Measurements from ENCODE around the gene PRSS16.
"Not testable (repeated sequence)": the region's sequence is repeated elsewhere in the genome, so short reads cannot be mapped to it uniquely, and the experiment has no call there.

PRSS16 gene

DNA sequence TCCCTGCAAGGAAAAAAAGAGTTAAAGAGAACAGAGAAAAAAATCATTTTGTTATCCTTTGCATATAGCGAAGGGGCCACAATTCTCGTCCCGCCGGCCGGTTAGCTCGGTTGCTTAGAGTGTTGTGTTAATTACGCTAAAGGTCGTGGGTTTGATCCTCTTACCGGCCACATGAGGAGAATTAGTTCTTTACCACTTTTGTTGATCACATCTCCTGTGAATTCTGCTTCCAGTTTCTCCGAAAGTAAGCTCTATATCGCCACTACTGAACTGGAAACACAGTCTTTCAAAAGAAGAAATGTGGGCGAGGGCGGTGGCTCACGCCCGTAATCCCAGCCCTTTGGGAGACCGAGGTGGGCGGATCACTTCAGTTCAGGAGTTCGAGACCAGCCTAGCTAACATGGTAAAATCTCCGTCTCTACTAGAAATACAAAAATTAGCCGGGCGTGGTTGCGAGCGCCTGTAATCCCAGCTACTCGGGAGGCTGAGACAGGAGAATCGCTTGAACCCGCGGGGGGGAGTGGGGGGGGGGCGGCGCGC, 13.4 kb downstream of the PRSS16 start:
- Mint-ChIP-seq H3K27ac (no peak overlapping the region), H3K36me3 (ENCODE audit: low read depth) (peaks cover 9% of the 10 kb centered on the region), H3K4me3 (peak overlapping the region; percentile 11), H3K9me3 (peaks cover 3% of the 10 kb centered on the region), H3K4me1 (ENCODE audit: low read depth) (no peaks in the 10 kb centered on the region), H3K27me3 (peaks cover 72% of the 10 kb centered on the region)

- H3K27me3 Mint-ChIP-seq: peaks cover 72% of the 10 kb centered on the region
- peaks cover 9% of the 10 kb centered on the region for H3K36me3 Mint-ChIP-seq (ENCODE audit: low read depth)
These were observed 16.4 kb downstream of the PRSS16 start for GRCh38 chr6:27263886-27264285.

DNA sequence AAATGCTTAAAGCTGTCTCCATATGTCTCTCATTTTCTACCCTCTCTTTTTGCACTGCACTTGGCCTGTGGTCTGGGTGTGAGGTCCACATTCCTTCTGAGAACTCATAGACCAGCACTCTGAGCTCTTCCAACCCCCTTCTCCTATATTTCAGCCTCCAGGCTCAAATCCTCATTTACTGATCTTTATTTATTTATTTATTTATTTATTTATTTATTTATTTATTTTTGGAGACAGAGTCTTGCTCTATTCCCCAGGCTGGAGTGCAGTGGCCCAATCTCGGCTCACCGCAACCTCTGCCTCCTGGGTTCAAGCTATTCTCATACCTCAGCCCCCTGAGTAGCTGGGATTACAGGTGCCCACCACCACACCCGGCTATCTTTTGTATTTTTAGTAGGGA, 19.5 kb downstream of the PRSS16 start:
- not testable (repeated sequence) for H3K36me3 Mint-ChIP-seq (ENCODE audit: low read depth); H3K4me1 Mint-ChIP-seq (ENCODE audit: low read depth)
- peaks cover 63% of the 10 kb centered on the region for H3K27me3 Mint-ChIP-seq

More at GRCh38 chr6:27263886-27264285, 16.4 kb downstream of the PRSS16 start:
- peaks cover 8% of the 10 kb centered on the region for H3K9me3 Mint-ChIP-seq
- no peaks in the 10 kb centered on the region for H3K4me1 Mint-ChIP-seq (ENCODE audit: low read depth)
- no peak overlapping the region for H3K27ac Mint-ChIP-seq
- H3K4me3 Mint-ChIP-seq: no peak overlapping the region

DNA sequence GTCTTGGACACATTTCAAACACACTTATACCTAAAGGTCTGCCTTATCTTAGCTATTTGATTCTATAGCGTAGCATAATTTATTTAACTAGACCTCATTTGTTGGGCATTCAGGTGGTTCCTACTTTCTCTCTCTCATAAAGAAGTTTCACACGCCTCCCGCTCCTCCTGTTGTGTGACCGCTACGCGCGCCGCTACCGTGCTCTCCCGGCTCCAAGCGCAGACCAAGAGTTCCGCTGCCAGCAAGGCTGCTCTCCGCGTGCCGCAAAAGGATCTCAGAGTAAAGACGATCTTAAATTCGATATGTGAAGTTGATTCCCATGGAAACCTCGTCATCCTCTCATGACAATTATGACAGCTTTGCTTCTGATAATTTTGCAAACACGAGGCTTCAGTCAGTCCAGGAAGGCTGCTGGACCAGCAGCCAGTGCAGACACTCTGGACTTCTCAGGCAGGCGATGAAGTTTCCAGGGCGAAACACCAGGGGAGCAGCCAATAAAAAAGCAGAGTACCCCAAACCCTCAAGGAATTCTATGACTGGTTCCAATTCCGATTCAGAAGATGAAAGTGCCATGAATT, 20.4 kb downstream of the PRSS16 start:
- Mint-ChIP-seq H3K4me3 (no peak overlapping the region), H3K36me3 (ENCODE audit: low read depth) (no peaks in the 10 kb centered on the region), H3K27ac (no peak overlapping the region), H3K27me3 (peaks cover 67% of the 10 kb centered on the region), H3K4me1 (ENCODE audit: low read depth) (no peaks in the 10 kb centered on the region), H3K9me3 (peaks cover 4% of the 10 kb centered on the region)

More for the DNA sequence above, 19.5 kb downstream of the PRSS16 start:
- H3K9me3 Mint-ChIP-seq, H3K4me3 Mint-ChIP-seq, H3K27ac Mint-ChIP-seq: not testable (repeated sequence)

DNA sequence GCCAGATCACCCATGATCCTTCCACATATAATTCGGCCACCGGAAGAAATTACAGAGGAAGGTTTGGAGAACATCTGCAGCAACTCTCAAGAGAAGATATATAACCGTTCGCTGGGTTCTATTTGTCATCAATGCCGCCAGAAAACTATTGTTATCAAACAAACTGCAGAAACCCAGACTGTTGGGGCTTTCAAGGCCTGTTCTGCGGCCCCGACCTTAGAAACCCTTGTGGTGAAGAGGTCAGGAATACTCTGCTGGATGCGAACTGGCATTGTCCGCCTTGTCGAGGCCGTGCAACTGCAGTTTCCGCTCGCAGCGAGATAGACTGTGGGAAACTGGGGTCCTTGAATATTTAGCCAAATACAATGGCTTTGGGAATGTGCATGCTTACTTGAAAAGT, 21.3 kb downstream of the PRSS16 start:
- Mint-ChIP-seq H3K4me3 (no peak overlapping the region), H3K9me3 (peaks cover 4% of the 10 kb centered on the region), H3K27me3 (peaks cover 67% of the 10 kb centered on the region), H3K36me3 (ENCODE audit: low read depth) (no peaks in the 10 kb centered on the region), H3K4me1 (ENCODE audit: low read depth) (no peaks in the 10 kb centered on the region), H3K27ac (no peak overlapping the region)

DNA sequence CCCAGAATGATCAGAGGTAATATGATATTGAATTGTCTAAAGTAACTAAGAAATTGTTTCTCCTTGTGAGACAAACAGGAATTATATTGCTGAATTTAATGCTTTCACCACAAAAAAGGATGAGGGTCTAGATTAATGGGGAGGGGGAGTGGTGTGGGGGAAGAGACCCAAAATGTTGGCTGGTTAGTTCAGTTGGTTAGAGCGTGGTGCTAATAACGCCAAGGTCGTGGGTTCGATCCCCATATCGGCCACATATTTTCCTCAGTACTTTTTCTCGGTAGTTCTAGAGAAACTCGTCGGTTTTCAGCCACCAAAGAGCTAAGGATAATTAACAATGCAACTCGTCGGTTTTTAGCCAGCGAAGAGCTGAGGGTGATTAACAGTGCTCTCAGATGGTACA, 26.3 kb downstream of the PRSS16 start:
- H3K4me3 Mint-ChIP-seq: no peak overlapping the region
- H3K36me3 Mint-ChIP-seq (ENCODE audit: low read depth): no peaks in the 10 kb centered on the region
- H3K9me3 Mint-ChIP-seq: peaks cover 14% of the 10 kb centered on the region
- H3K27me3 Mint-ChIP-seq: peaks cover 74% of the 10 kb centered on the region
- H3K27ac Mint-ChIP-seq: no peak overlapping the region
- H3K4me1 Mint-ChIP-seq (ENCODE audit: low read depth): no peaks in the 10 kb centered on the region

DNA sequence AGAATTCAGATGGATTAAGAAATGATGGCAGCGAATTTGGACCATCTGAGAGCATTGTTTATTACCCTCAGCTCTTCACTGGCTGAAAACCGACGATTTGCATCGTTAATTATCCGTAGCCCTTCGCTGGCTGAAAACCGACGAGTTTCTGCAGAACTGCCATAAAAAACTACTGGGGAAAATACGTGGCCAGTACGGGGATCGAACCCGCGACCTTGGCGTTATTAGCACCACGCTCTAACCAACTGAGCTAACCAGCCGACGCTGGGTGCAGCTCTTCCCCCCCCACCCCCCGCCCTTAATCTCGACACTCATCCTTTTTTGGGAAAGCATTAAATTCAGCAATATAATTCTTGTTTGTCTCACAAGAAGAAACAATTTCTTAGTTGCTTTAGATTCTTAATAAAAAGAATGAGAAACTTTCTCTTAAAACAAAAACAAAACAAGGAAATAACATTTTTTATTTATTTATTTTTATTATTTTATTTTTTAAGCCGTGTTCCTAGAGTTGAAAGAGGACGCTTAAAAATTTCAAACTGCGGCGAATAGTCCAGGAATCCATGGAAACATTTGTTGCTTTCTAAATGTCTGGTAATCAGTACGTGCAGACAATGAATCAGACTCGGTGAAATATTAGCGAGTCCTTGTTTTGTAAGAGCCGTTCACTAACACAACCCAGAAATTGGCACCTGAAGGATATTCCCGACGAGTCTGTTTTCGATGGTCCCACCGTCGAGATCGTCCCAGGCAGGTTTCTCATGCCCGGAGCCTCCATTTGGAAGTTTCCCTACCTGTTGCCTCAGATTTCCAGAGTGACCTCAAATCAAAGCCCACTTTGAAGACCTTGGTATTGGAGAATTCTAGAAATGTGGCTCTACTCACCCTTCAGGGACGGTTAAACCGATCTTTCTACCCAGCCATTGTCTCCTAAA, 27.8 kb downstream of the PRSS16 start:
- H3K4me3 Mint-ChIP-seq: no peak overlapping the region
- peaks cover 72% of the 10 kb centered on the region for H3K27me3 Mint-ChIP-seq
- H3K27ac Mint-ChIP-seq: no peak overlapping the region
- peaks cover 14% of the 10 kb centered on the region for H3K9me3 Mint-ChIP-seq
- H3K36me3 Mint-ChIP-seq (ENCODE audit: low read depth): no peaks in the 10 kb centered on the region
- peaks cover 8% of the 10 kb centered on the region for H3K4me1 Mint-ChIP-seq (ENCODE audit: low read depth)

- peaks cover 26% of the 10 kb centered on the region for H3K36me3 Mint-ChIP-seq (ENCODE audit: low read depth)
- H3K9me3 Mint-ChIP-seq: peaks cover 35% of the 10 kb centered on the region
- H3K27ac Mint-ChIP-seq: no peak overlapping the region
- H3K4me3 Mint-ChIP-seq: peak overlapping the region; percentile 70
- H3K27me3 Mint-ChIP-seq: peaks cover 84% of the 10 kb centered on the region
- H3K4me1 Mint-ChIP-seq (ENCODE audit: low read depth): peaks cover 22% of the 10 kb centered on the region
These were observed 32.1 kb downstream of the PRSS16 start for GRCh38 chr6:27279513-27280063.

DNA sequence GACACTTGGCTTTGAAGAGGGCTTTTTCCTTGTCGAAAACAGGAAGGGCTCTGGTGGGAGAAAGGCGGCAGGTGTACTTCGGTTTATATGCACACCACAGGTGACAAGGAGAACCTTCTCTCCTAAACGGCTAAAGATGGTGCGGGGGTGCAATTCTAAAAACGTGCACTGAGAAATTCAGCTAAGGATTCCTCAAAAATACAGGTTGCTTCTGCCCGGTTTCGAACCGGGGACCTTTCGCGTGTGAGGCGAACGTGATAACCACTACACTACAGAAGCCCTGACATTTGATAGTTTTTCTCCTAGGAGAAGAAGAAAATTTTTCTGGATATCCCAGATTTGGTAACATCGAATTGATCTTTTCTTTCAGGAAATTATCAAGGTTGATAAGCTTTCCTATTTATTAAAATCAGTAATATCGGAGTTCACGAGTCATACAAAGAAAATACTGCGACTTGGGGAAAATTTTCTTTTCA, 32.6 kb downstream of the PRSS16 start:
- H3K4me3 Mint-ChIP-seq: peak overlapping the region; percentile 70
- H3K27me3 Mint-ChIP-seq: peaks cover 84% of the 10 kb centered on the region
- H3K36me3 Mint-ChIP-seq (ENCODE audit: low read depth): peaks cover 31% of the 10 kb centered on the region
- H3K4me1 Mint-ChIP-seq (ENCODE audit: low read depth): peaks cover 22% of the 10 kb centered on the region
- H3K9me3 Mint-ChIP-seq: peaks cover 39% of the 10 kb centered on the region
- H3K27ac Mint-ChIP-seq: peak overlapping the region; percentile 79

- Mint-ChIP-seq H3K27me3 (peaks cover 84% of the 10 kb centered on the region), H3K9me3 (peaks cover 42% of the 10 kb centered on the region), H3K36me3 (ENCODE audit: low read depth) (peaks cover 36% of the 10 kb centered on the region), H3K27ac (peak overlapping the region; percentile 79), H3K4me3 (peak overlapping the region; percentile 70), H3K4me1 (ENCODE audit: low read depth) (peaks cover 22% of the 10 kb centered on the region)
These were observed 33.1 kb downstream of the PRSS16 start for GRCh38 chr6:27280540-27281000.

DNA sequence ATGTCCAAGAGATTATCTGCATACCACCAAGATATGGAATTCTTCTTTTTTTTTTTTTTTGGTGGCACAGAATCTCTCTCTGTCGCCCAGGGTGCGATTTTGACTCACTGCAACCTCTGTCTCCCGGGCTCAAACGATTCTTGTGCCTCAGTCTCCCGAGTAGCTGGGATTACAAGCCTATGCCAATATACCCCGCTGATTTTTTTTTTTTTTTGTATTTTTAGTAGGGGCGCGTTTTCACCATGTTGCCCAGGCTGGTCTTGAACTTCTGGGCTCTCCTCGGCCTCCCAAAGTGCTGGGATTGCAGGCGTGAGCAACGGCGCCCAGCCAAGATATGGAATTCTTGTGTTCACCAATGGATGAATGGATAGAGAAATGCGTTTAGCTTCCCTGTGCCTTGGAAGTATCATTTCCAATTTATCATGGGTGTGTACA, 33.6 kb downstream of the PRSS16 start:
- Mint-ChIP-seq H3K27me3 (peaks cover 84% of the 10 kb centered on the region), H3K9me3 (peaks cover 45% of the 10 kb centered on the region), H3K4me1 (ENCODE audit: low read depth) (peaks cover 22% of the 10 kb centered on the region), H3K4me3 (no peak overlapping the region), H3K27ac (no peak overlapping the region), H3K36me3 (ENCODE audit: low read depth) (peaks cover 36% of the 10 kb centered on the region)

- peaks cover 36% of the 10 kb centered on the region for H3K36me3 Mint-ChIP-seq (ENCODE audit: low read depth)
- peaks cover 22% of the 10 kb centered on the region for H3K4me1 Mint-ChIP-seq (ENCODE audit: low read depth)
- no peak overlapping the region for H3K4me3 Mint-ChIP-seq
- peaks cover 45% of the 10 kb centered on the region for H3K9me3 Mint-ChIP-seq
- H3K27me3 Mint-ChIP-seq: peaks cover 84% of the 10 kb centered on the region
- H3K27ac Mint-ChIP-seq: no peak overlapping the region
These were observed 34.1 kb downstream of the PRSS16 start for GRCh38 chr6:27281569-27281968.

DNA sequence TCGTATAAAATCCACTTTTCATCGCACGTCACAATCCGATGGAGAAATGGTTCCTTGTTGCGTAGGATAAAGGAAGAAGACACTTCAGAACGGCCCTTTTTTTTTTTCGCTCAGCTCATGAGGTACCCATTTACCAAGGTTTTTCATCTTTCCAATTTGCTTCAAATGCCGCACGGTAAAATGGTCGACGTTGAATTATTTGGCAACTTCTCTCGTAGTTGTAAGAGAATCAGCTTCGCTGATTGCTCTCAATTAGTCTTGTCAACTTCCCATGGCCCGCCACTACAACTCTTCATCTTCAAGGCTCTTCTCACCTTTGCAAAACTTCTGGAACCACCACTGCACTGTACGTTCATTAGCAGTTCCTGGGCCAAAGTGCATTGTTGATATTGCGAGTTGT, 35.8 kb downstream of the PRSS16 start:
- peaks cover 27% of the 10 kb centered on the region for H3K4me1 Mint-ChIP-seq (ENCODE audit: low read depth)
- H3K4me3 Mint-ChIP-seq: no peak overlapping the region
- H3K9me3 Mint-ChIP-seq: peaks cover 45% of the 10 kb centered on the region
- peaks cover 88% of the 10 kb centered on the region for H3K27me3 Mint-ChIP-seq
- no peak overlapping the region for H3K27ac Mint-ChIP-seq
- peaks cover 44% of the 10 kb centered on the region for H3K36me3 Mint-ChIP-seq (ENCODE audit: low read depth)

DNA sequence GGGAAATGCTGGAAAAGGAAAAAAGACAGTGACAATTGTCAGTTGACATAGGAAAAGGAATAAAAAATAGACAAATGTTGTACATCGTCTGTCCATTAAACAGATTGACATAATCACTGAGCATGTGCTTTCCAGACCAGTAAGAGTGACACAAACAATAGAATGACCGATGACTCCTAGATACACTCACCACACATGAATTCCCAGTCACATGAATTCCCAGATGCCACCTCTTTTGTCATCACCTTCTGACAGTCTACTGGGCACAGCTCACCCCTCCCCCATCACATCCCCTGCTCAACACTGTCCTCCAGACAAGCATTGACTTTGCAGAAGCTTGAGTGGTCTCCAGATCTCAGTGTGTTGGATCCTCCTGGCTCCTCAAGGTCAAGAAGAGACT, 38.6 kb downstream of the PRSS16 start:
- Mint-ChIP-seq H3K4me1 (ENCODE audit: low read depth) (peaks cover 14% of the 10 kb centered on the region), H3K36me3 (ENCODE audit: low read depth) (peaks cover 55% of the 10 kb centered on the region), H3K9me3 (peaks cover 54% of the 10 kb centered on the region), H3K27me3 (peaks cover 95% of the 10 kb centered on the region), H3K4me3 (no peak overlapping the region), H3K27ac (no peak overlapping the region)

- H3K27ac Mint-ChIP-seq: no peak overlapping the region
- H3K27me3 Mint-ChIP-seq: peaks cover 94% of the 10 kb centered on the region
- H3K36me3 Mint-ChIP-seq (ENCODE audit: low read depth): peaks cover 52% of the 10 kb centered on the region
- H3K9me3 Mint-ChIP-seq: peaks cover 53% of the 10 kb centered on the region
- H3K4me1 Mint-ChIP-seq (ENCODE audit: low read depth): peaks cover 12% of the 10 kb centered on the region
- peak overlapping the region; percentile 54 for H3K4me3 Mint-ChIP-seq
These were observed 40.2 kb downstream of the PRSS16 start for GRCh38 chr6:27287751-27288135.
